Measurements from ENCODE around the gene BTBD9. TPM values are rescaled to one million over a fixed set of nuclear protein-coding genes. Genes with fewer than 3 reads are reported as not detected.

The BTBD9 gene
- total RNA-seq, 4 donors from 2014 or later, result 17.3 to 50.3 (median 37.8) TPM

- H3K4me1 ChIP-seq, result no peaks in the 10 kb centered on the region
- no peak for DNase-seq
- H3K4me3 ChIP-seq, result no peak overlapping the region
- no peaks in the 10 kb centered on the region for H3K27me3 ChIP-seq
- TF ChIP-seq, protein P1, sequence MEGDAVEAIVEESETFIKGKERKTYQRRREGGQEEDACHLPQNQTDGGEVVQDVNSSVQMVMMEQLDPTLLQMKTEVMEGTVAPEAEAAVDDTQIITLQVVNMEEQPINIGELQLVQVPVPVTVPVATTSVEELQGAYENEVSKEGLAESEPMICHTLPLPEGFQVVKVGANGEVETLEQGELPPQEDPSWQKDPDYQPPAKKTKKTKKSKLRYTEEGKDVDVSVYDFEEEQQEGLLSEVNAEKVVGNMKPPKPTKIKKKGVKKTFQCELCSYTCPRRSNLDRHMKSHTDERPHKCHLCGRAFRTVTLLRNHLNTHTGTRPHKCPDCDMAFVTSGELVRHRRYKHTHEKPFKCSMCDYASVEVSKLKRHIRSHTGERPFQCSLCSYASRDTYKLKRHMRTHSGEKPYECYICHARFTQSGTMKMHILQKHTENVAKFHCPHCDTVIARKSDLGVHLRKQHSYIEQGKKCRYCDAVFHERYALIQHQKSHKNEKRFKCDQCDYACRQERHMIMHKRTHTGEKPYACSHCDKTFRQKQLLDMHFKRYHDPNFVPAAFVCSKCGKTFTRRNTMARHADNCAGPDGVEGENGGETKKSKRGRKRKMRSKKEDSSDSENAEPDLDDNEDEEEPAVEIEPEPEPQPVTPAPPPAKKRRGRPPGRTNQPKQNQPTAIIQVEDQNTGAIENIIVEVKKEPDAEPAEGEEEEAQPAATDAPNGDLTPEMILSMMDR (IDR thresholded peaks at IDR 0.05), result no peak
- no peak for TF ChIP-seq POLR2A (IDR thresholded peaks at IDR 0.05)
- H3K27ac ChIP-seq, result no peak overlapping the region
- H3K36me3 ChIP-seq, result no peaks in the 10 kb centered on the region
- no peaks in the 10 kb centered on the region for H3K9me3 ChIP-seq
Observed at GRCh38 chr6:38533064-38533463, 106.7 kb downstream of the BTBD9 start.

- TF ChIP-seq, protein P1 (IDR thresholded peaks at IDR 0.05), result no peak
- no peak for TF ChIP-seq POLR2A (IDR thresholded peaks at IDR 0.05)
- no peaks in the 10 kb centered on the region for H3K27me3 ChIP-seq
- H3K27ac ChIP-seq, result no peak overlapping the region
- H3K36me3 ChIP-seq, result peaks cover 0 to 5% (median 0%) of the 10 kb centered on the region in 3 donors
- H3K4me1 ChIP-seq, result no peaks in the 10 kb centered on the region
- H3K4me3 ChIP-seq, result no peak overlapping the region
- H3K9me3 ChIP-seq, result peaks cover 0 to 7% (median 0%) of the 10 kb centered on the region in 4 donors
- DNase-seq, result no peak
Observed at GRCh38 chr6:38531134-38531533, 108.6 kb downstream of the BTBD9 start.

- no peak overlapping the region for H3K27ac ChIP-seq
- peaks cover 0 to 8% (median 0%) of the 10 kb centered on the region in 3 donors for H3K36me3 ChIP-seq
- H3K4me3 ChIP-seq, result no peak overlapping the region
- no peak for DNase-seq
- TF ChIP-seq, protein P1 (IDR thresholded peaks at IDR 0.05), result no peak
- no peak for TF ChIP-seq POLR2A (IDR thresholded peaks at IDR 0.05)
- no peaks in the 10 kb centered on the region for H3K27me3 ChIP-seq
- H3K9me3 ChIP-seq, result peaks cover 0 to 7% (median 0%) of the 10 kb centered on the region in 4 donors
- H3K4me1 ChIP-seq, result no peaks in the 10 kb centered on the region
Observed at GRCh38 chr6:38528196-38528965, 111.3 kb downstream of the BTBD9 start.

- no peaks in the 10 kb centered on the region for H3K27me3 ChIP-seq
- no peaks in the 10 kb centered on the region for H3K4me1 ChIP-seq
- no peak overlapping the region for H3K27ac ChIP-seq
- H3K36me3 ChIP-seq, result peaks cover 0 to 8% (median 0%) of the 10 kb centered on the region in 3 donors
- peaks cover 0 to 7% (median 0%) of the 10 kb centered on the region in 4 donors for H3K9me3 ChIP-seq
- TF ChIP-seq POLR2A (IDR thresholded peaks at IDR 0.05), result no peak
- TF ChIP-seq, protein P1 (IDR thresholded peaks at IDR 0.05), result no peak
- DNase-seq, result no peak
- no peak overlapping the region for H3K4me3 ChIP-seq
Observed at GRCh38 chr6:38527371-38527770, 112.4 kb downstream of the BTBD9 start.

DNA sequence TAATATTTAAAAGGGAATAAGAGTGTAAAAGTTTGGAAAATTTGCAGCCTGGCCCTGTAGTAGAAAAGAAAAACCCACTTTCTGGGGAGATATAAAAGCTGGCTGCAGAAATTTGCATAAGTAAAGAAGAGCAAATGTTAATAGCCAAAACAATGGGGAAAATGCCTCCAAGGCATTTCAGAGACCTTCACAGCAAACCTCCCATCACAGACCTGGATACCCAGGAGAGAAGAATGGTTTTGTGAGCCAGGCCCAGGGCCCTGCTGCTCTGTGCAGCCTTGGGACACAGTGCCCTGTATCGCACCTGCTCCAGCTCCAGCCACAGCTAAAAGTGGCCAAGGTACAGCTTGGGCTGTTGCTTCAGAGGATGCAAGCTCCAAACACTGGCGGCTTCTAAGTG, 113.8 kb downstream of the BTBD9 start:
- H3K36me3 ChIP-seq, result peaks cover 0 to 8% (median 0%) of the 10 kb centered on the region in 3 donors
- H3K4me1 ChIP-seq, result no peaks in the 10 kb centered on the region
- TF ChIP-seq, protein P1 (IDR thresholded peaks at IDR 0.05), result no peak
- no peak for TF ChIP-seq POLR2A (IDR thresholded peaks at IDR 0.05)
- H3K9me3 ChIP-seq, result peaks cover 0 to 7% (median 0%) of the 10 kb centered on the region in 4 donors
- H3K27ac ChIP-seq, result no peak overlapping the region
- H3K27me3 ChIP-seq, result no peaks in the 10 kb centered on the region
- no peak overlapping the region for H3K4me3 ChIP-seq
- DNase-seq, result no peak

All from Peyer's patch (tissue), 4 donors.